Effector memory CD8-positive, alpha-beta T cell (primary cell): Measurements from ENCODE around the gene RMC1.

Experiments used
- ATAC-seq: fragments of 150-1000 bp; cut with Tn5 transposase; replicated peaks from 2 replicates; pipeline ENCODE4 v1.10.0; 2021; ENCODE audit warnings: mild to moderate bottlenecking, moderate library complexity
- DNase-seq, 3 experiments: peaks; one replicate each; pipeline ENCODE4 v3.0.0; 2021
- H3K27ac Mint-ChIP-seq, 2 donors: one replicate each; pipeline ENCODE4 v1.8.0; 2022; ENCODE audit warnings: mild to moderate bottlenecking in 2 of 2, mixed read lengths in 2 of 2, moderate library complexity in 2 of 2
- H3K27me3 Mint-ChIP-seq, 2 donors: one replicate each; pipeline ENCODE4 v1.8.0; 2022; ENCODE audit warnings: mixed read lengths in 2 of 2
- H3K36me3 Mint-ChIP-seq: one replicate; pipeline ENCODE4 v1.8.0; 2022; ENCODE audit warnings: mild to moderate bottlenecking, moderate library complexity, mixed read lengths; ENCODE audit not compliant: insufficient read depth
- H3K4me1 Mint-ChIP-seq, 2 donors: one replicate each; pipeline ENCODE4 v1.8.0; 2022; ENCODE audit warnings: low read depth in 2 of 2, mixed read lengths in 2 of 2
- H3K4me3 Mint-ChIP-seq, 2 donors: one replicate each; pipeline ENCODE4 v1.8.0; 2022; ENCODE audit warnings: mild to moderate bottlenecking in 2 of 2, mixed read lengths in 2 of 2, moderate library complexity in 2 of 2
- H3K9me3 Mint-ChIP-seq, 2 donors: one replicate each; pipeline ENCODE4 v1.8.0; 2022; ENCODE audit warnings: mixed read lengths in 2 of 2
- total RNA-seq, 9 experiments: gene quantifications; one replicate each; lab custom pipeline; 2026; lab: John Stamatoyannopoulos, UW

The RMC1 gene
- total RNA-seq: 53.1 to 85.4 (median 62.1) reads per million in 9 experiments

GRCh38 chr18:23503038-23503962 lies at the start of gene RMC1:
Gene RMC1 (plus strand): TSS chr18:23503511. CDS start chr18:23503619, 108 bp downstream.
- peak within 1 kb of the TSS; percentile 95 to 96 for H3K27ac Mint-ChIP-seq
- H3K4me1 Mint-ChIP-seq: peaks cover 33 to 41% of the 10 kb centered on the region in 2 donors
- H3K4me3 Mint-ChIP-seq: peak within 1 kb of the TSS; percentile 94 to 97

GRCh38 chr18:23453680-23454058 lies 49.6 kb upstream of the RMC1 start:
- Mint-ChIP-seq H3K9me3 (no peaks in the 10 kb centered on the region), H3K36me3 (peaks cover 40% of the 10 kb centered on the region), H3K4me3 (peak overlapping the region; percentile 97 to 98), H3K27me3 (no peaks in the 10 kb centered on the region), H3K27ac (peak overlapping the region; percentile 93 to 98), H3K4me1 (peaks cover 33 to 46% of the 10 kb centered on the region in 2 donors)
- peak; percentile 48 for ATAC-seq
- DNase-seq: peak in 1 of 3 experiments; percentile 10

More at GRCh38 chr18:23503038-23503962, at the start of gene RMC1:
- DNase-seq: peak; percentile 97 to 99 (median 98)
- peak; percentile 87 for ATAC-seq
- H3K27me3 Mint-ChIP-seq: no peaks in the 10 kb centered on the region
- peaks cover 45% of the 10 kb centered on the region for H3K36me3 Mint-ChIP-seq
- H3K9me3 Mint-ChIP-seq: no peaks in the 10 kb centered on the region

GRCh38 chr18:23456835-23457234 lies 46.5 kb upstream of the RMC1 start:
- Mint-ChIP-seq H3K36me3 (peaks cover 40% of the 10 kb centered on the region), H3K27me3 (no peaks in the 10 kb centered on the region), H3K4me3 (peak overlapping the region in 1 of 2 donors; percentile 61), H3K9me3 (no peaks in the 10 kb centered on the region), H3K27ac (no peak overlapping the region), H3K4me1 (peaks cover 53 to 72% of the 10 kb centered on the region in 2 donors)
- DNase-seq (no peak), ATAC-seq (no peak)

- no peak for DNase-seq
- no peaks in the 10 kb centered on the region for H3K9me3 Mint-ChIP-seq
- peak overlapping the region; percentile 61 to 70 for H3K27ac Mint-ChIP-seq
- peaks cover 47% of the 10 kb centered on the region for H3K36me3 Mint-ChIP-seq
- ATAC-seq: no peak
- H3K4me3 Mint-ChIP-seq: peak overlapping the region; percentile 23 to 49
- H3K4me1 Mint-ChIP-seq: peaks cover 50 to 68% of the 10 kb centered on the region in 2 donors
- H3K27me3 Mint-ChIP-seq: no peaks in the 10 kb centered on the region
Measured at GRCh38 chr18:23458830-23459529, 44.3 kb upstream of the RMC1 start.

GRCh38 chr18:23459530-23459921 lies 43.8 kb upstream of the RMC1 start:
- DNase-seq (no peak), ATAC-seq (no peak)
- Mint-ChIP-seq H3K36me3 (peaks cover 52% of the 10 kb centered on the region), H3K27ac (peak overlapping the region; percentile 61 to 70), H3K9me3 (no peaks in the 10 kb centered on the region), H3K4me1 (peaks cover 50 to 62% of the 10 kb centered on the region in 2 donors), H3K27me3 (no peaks in the 10 kb centered on the region), H3K4me3 (peak overlapping the region; percentile 23 to 49)

- peak overlapping the region; percentile 70 to 92 for H3K27ac Mint-ChIP-seq
- no peaks in the 10 kb centered on the region for H3K27me3 Mint-ChIP-seq
- H3K4me3 Mint-ChIP-seq: peak overlapping the region in 1 of 2 donors; percentile 15
- H3K9me3 Mint-ChIP-seq: no peaks in the 10 kb centered on the region
- no peak for ATAC-seq
- peaks cover 55% of the 10 kb centered on the region for H3K36me3 Mint-ChIP-seq
- peaks cover 47 to 53% of the 10 kb centered on the region in 2 donors for H3K4me1 Mint-ChIP-seq
- no peak for DNase-seq
Measured at GRCh38 chr18:23460285-23461273, 42.7 kb upstream of the RMC1 start.

GRCh38 chr18:23462876-23463275 lies 40.4 kb upstream of the RMC1 start:
- peaks cover 37 to 38% of the 10 kb centered on the region in 2 donors for H3K4me1 Mint-ChIP-seq
- DNase-seq: no peak
- H3K27me3 Mint-ChIP-seq: no peaks in the 10 kb centered on the region

DNA sequence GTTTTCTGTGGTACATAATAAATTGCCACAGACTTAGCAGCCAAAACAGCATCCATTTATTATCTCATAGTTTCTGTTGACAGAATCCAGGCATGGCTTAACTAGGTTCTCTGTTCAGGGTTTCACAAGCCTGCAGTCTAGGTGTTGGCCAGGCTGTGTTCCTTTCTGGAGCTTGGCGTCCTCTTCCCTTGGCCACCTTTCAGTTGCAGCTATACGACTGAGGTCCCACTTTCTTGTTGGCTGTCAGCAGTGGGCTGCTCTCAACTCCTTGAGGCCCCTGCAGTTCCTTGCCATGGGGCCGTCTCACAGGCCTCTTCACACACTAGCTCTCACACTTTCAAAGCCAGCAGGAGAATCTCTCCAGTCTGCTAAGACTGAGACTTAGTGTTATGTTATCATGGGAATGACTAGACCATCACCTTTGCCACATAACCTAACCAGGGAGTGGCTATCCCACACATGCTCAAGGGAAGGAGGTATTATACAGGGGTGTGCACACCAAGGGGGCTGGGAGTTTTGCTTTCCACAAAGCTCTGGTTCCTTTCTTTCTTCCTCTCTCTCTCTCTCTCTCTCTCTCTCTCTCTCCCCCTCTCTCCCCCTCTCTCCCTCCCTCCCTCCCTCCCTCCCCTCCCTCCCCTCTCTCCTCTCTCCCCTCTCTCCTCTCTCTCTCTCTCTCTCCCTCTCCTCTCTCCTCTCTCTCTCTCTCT lies 34.4 kb upstream of the RMC1 start:
- no peaks in the 10 kb centered on the region for H3K9me3 Mint-ChIP-seq

More at GRCh38 chr18:23462876-23463275, 40.4 kb upstream of the RMC1 start:
- Mint-ChIP-seq H3K4me3 (no peak overlapping the region), H3K9me3 (no peaks in the 10 kb centered on the region), H3K27ac (no peak overlapping the region), H3K36me3 (peaks cover 66% of the 10 kb centered on the region)
- ATAC-seq: no peak

GRCh38 chr18:23470620-23471387 lies 32.5 kb upstream of the RMC1 start:
- H3K4me1 Mint-ChIP-seq: no peaks in the 10 kb centered on the region
- no peak overlapping the region for H3K27ac Mint-ChIP-seq

More for the DNA sequence above, 34.4 kb upstream of the RMC1 start:
- H3K4me1 Mint-ChIP-seq: no peaks in the 10 kb centered on the region
- H3K27ac Mint-ChIP-seq: peak overlapping the region in 1 of 2 donors; percentile 86
- no peak for ATAC-seq
- peak overlapping the region; percentile 41 to 63 for H3K4me3 Mint-ChIP-seq
- DNase-seq: no peak
- no peaks in the 10 kb centered on the region for H3K27me3 Mint-ChIP-seq
- peaks cover 68% of the 10 kb centered on the region for H3K36me3 Mint-ChIP-seq

DNA sequence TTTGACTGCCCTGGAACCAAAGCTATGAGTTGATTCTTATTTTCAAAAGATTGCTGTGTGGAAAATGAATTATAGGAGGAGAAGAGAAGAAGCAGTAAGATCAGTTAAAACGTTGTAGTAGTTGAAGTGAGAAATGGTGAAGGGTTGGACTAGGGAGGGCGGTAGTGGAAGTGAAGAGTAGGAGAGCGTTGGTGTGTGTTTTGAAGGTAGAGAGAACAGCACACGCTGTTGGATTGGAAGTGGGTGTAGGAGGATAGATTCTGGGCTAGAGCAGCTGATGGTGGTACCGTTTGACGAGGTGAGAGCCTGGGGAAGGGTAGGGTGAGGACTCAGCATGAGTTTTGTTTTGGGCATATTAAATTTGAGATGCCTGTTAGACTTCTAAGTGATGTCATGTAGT lies 31.8 kb upstream of the RMC1 start:
- H3K4me1 Mint-ChIP-seq: no peaks in the 10 kb centered on the region
- peaks cover 66% of the 10 kb centered on the region for H3K36me3 Mint-ChIP-seq
- ATAC-seq: no peak
- no peaks in the 10 kb centered on the region for H3K9me3 Mint-ChIP-seq
- no peak overlapping the region for H3K4me3 Mint-ChIP-seq
- H3K27ac Mint-ChIP-seq: no peak overlapping the region
- no peaks in the 10 kb centered on the region for H3K27me3 Mint-ChIP-seq
- no peak for DNase-seq

More at GRCh38 chr18:23470620-23471387, 32.5 kb upstream of the RMC1 start:
- Mint-ChIP-seq H3K36me3 (peaks cover 66% of the 10 kb centered on the region), H3K27me3 (no peaks in the 10 kb centered on the region), H3K4me3 (no peak overlapping the region), H3K9me3 (no peaks in the 10 kb centered on the region)
- no peak for ATAC-seq
- no peak for DNase-seq

GRCh38 chr18:23479829-23480505 lies 23.3 kb upstream of the RMC1 start:
- Mint-ChIP-seq H3K9me3 (no peaks in the 10 kb centered on the region), H3K27me3 (no peaks in the 10 kb centered on the region), H3K36me3 (peaks cover 92% of the 10 kb centered on the region), H3K27ac (peak overlapping the region in 1 of 2 donors; percentile 35), H3K4me3 (no peak overlapping the region), H3K4me1 (no peaks in the 10 kb centered on the region)
- DNase-seq (no peak), ATAC-seq (peak; percentile 26)
